K562 (cell line): Measurements from ENCODE around the gene ZNF326. TPM values are rescaled to one million over a fixed set of nuclear protein-coding genes. Genes with fewer than 3 reads are reported as not detected.

Source experiments
- ATAC-seq: fragments of 200-7000 bp; cut with Tn5 transposase; 3 replicates; pipeline ENCODE4 v1.9.1; 2020; ENCODE audit warnings: moderate library complexity
- BruUV-seq: library from RNA; stranded (reverse); fragments of 400-500 nt; replicated peaks from 2 replicates; lab custom pipeline; 2021; lab: Mats Ljungman, UMichigan
- CTCF ChIA-PET: fragments of 300-600 bp; formaldehyde crosslinking; extraction: SDS; loops from one replicate; lab custom pipeline; 2021; ENCODE audit warnings: low intra/inter-chr PET ratio; lab: Yijun Ruan, JAX
- POLR2A ChIA-PET: fragments of 300-600, 350-650 bp; sonication (Branson Sonifier 250); formaldehyde crosslinking; extraction: SDS; loops from one replicate; lab custom pipeline; 2021; ENCODE audit warnings: antibody characterized with exemption, inconsistent platforms; lab: Yijun Ruan, JAX
- DNase-seq, 4 experiments: peaks; one replicate each; pipeline versions ENCODE4 v3.0.0 to v3.0.0-alpha.2; 2011 to 2018; ENCODE audit warnings: low spot score in 3 of 4, mixed read lengths in 3 of 4; ENCODE audit errors: extremely low read depth in 1 of 4
- FAIRE-seq: peaks from 2 replicates; lab custom pipeline; 2011; peaks lifted over from hg19 to GRCh38; lab: Jason Lieb, UNC
- H2AFZ ChIP-seq: 2 replicates; pipeline ENCODE4 v1.6.0; 2011; ENCODE audit warnings: low read depth, low read length, control low read depth, inconsistent platforms
- H3K27ac ChIP-seq: fragments of 200-600 bp; 3 replicates; pipeline ENCODE4 v1.8.0; 2011; ENCODE audit warnings: low read depth, mild to moderate bottlenecking, control low read depth, inconsistent platforms, low read length, moderate library complexity, mixed read lengths; ENCODE audit errors: extremely low read depth
- H3K27me3 ChIP-seq, 2 experiments: fragments of 300-600 bp in 1 of 2; 2 replicates in 1 of 2; 3 replicates in 1 of 2; pipeline versions ENCODE4 v1.6.0 to v1.8.0; 2011; ENCODE audit warnings: inconsistent platforms in 2 of 2, low read length in 2 of 2, mild to moderate bottlenecking in 1 of 2, mixed read lengths in 1 of 2, moderate library complexity in 1 of 2; ENCODE audit not compliant: control insufficient read depth in 2 of 2, insufficient read depth in 2 of 2
- H3K36me3 ChIP-seq: fragments of 300-600 bp; 3 replicates; pipeline ENCODE4 v1.8.0; 2011; ENCODE audit warnings: mild to moderate bottlenecking, low read length, inconsistent platforms; ENCODE audit not compliant: control insufficient read depth, insufficient read depth
- H3K4me1 ChIP-seq, 2 experiments: fragments of 200-600 bp in 1 of 2; replicated peaks in 1 of 2; 2 replicates in 1 of 2; 3 replicates in 1 of 2; pipeline versions ENCODE4 v1.5.1 to v1.8.0; 2011; ENCODE audit warnings: inconsistent platforms in 2 of 2, low read length in 2 of 2, mild to moderate bottlenecking in 1 of 2, mixed read lengths in 1 of 2, moderate library complexity in 1 of 2; ENCODE audit not compliant: control insufficient read depth in 2 of 2, insufficient read depth in 2 of 2
- H3K4me2 ChIP-seq: 2 replicates; pipeline ENCODE4 v1.6.1; 2011; ENCODE audit warnings: low read length, control low read depth, inconsistent platforms, mixed read lengths; ENCODE audit not compliant: insufficient read depth
- H3K4me3 ChIP-seq: fragments of 200-600 bp; sonication (generic), shearing (Covaris generic); 2 replicates; pipeline ENCODE4 v1.5.1; 2016; ENCODE audit warnings: control low read depth, inconsistent platforms
- H3K79me2 ChIP-seq: fragments of 200-600 bp; 3 replicates; pipeline ENCODE4 v1.8.0; 2011; ENCODE audit warnings: low read length, inconsistent platforms; ENCODE audit not compliant: control insufficient read depth, insufficient read depth
- H3K9ac ChIP-seq, 2 experiments: 2 replicates each; pipeline versions ENCODE4 v1.6.0 to v1.6.1; 2011; ENCODE audit warnings: low read depth in 2 of 2, low read length in 2 of 2, control low read depth in 1 of 2, inconsistent platforms in 1 of 2, mild to moderate bottlenecking in 1 of 2, mixed read lengths in 1 of 2; ENCODE audit not compliant: insufficient read depth in 1 of 2
- H3K9me1 ChIP-seq: one replicate; pipeline ENCODE4 v1.6.0; 2011; ENCODE audit warnings: inconsistent platforms, mild to moderate bottlenecking, low read length, moderate library complexity; ENCODE audit not compliant: control insufficient read depth, insufficient read depth
- H3K9me3 ChIP-seq: replicated peaks from 2 replicates; pipeline ENCODE4 v1.5.1; 2011; ENCODE audit warnings: low read depth, low read length, inconsistent platforms; ENCODE audit not compliant: control insufficient read depth, insufficient read depth
- H4K20me1 ChIP-seq: replicated peaks from 2 replicates; pipeline ENCODE4 v1.6.1; 2011; ENCODE audit warnings: low read length, inconsistent platforms, mixed read lengths; ENCODE audit not compliant: control insufficient read depth, insufficient read depth
- CHD7 ChIP-seq: fragments of 200-600 bp; sonication (generic); IDR thresholded peaks from one replicate; pipeline ENCODE4 v1.6.1; 2012; ENCODE audit warnings: mild to moderate bottlenecking, low read depth, low read length, inconsistent platforms
- KDM1A ChIP-seq, 2 experiments: fragments of 450-650 bp; IDR thresholded peaks; 2 replicates each; pipeline ENCODE4 v1.6.1; 2016; ENCODE audit warnings: mild to moderate bottlenecking in 2 of 2
- SNAPC5 ChIP-seq: fragments of 250-450 bp; sonication (Bioruptor Pico); IDR thresholded peaks from 2 replicates; pipeline ENCODE4 v1.8.0; 2021; ENCODE audit warnings: moderate library complexity, mild to moderate bottlenecking, inconsistent platforms
- WGBS: fragments of 100-300 bp; shearing (Covaris generic); methylation state at CpG from one replicate; pipeline ENCODE4 v1.1.6; 2016; ENCODE audit warnings: low coverage, mixed read lengths; ENCODE audit not compliant: insufficient coverage; ENCODE audit errors: missing lambda C conversion rate; 5-methylcytosine and 5-hydroxymethylcytosine counted together
- in situ Hi-C: fragments of 300-500 bp; cut with MboI; formaldehyde crosslinking; loops from 4 replicates; pipeline ENCODE4 v1.15.0; 2018; ENCODE audit warnings: inconsistent platforms, mixed read lengths
- intact Hi-C: fragments of 100-400 bp; cut with micrococcal nuclease; formaldehyde crosslinking; loops from 2 replicates; pipeline ENCODE4 v1.14.2; 2022
- polyA plus RNA-seq, 8 experiments: library from polyadenylated mRNA; depleted of rRNA in 4 of 8; stranded (reverse) in 5 of 8; unstranded in 3 of 8; fragments of >200 nt; fragmentation: Nextera tagmentation in 2 of 8; fragmentation: Illumina TruSeq in 1 of 8; extraction: Ambion mirVana in 2 of 8; extraction: Trizol in 1 of 8; gene quantifications; 2 replicates each; pipeline versions ENCODE4 v1.2.1 to v1.2.3, GENCODE V29; 2011 to 2014; ENCODE audit warnings: inconsistent platforms in 1 of 8, missing spikeins in 1 of 8
- total RNA-seq, 7 experiments: library from RNA; depleted of rRNA in 6 of 7; stranded (reverse); fragments of >200 nt in 6 of 7; fragmentation: Illumina TruSeq in 2 of 7; extraction: Trizol in 2 of 7; gene quantifications; 2 replicates each; pipeline versions ENCODE4 v1.2.1 to v1.2.3, GENCODE V29; 2011 to 2021; ENCODE audit warnings: low replicate concordance in 1 of 7
- TF ChIP-seq, protein P1 (sequence below): IDR thresholded peaks from 3 replicates; pipeline ENCODE4 v1.6.1; 2011; ENCODE audit warnings: borderline replicate concordance, mild to moderate bottlenecking, moderate library complexity; ENCODE audit not compliant: insufficient read length; ENCODE audit errors: extremely low read depth

The ZNF326 gene
- total and polyA plus RNA-seq, 9 of the 15 experiments (the other 6 are each of a cell fraction or from before 2014, with no cell fraction given), result 7.2 to 33.2 (median 20.1) TPM

DNA sequence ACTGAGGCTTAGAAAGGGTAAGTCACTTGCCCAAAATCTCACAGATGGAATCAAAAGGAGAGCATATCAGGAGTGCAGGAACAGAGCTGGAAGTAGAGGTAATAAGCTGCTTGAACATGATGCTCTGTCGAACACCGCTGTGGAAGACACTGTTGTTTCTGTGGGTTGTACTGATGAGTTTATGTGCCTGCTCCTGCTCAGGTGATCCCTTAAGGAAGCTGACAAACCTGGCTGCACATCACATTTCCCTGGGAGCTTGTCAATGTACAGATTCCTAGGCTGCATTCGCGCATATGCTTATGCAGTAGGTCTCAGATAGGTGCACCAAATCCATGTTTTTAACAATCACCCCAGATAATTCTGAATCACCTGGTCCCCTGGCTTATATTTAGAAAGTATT is 79.7 kb downstream of the ZNF326 start:
- Histone ChIP-seq H3K9me3 (no peaks in the 10 kb centered on the region), H3K4me2 (no peak overlapping the region)
- no peak for FAIRE-seq
- TF ChIP-seq CHD7, result no peak
- TF ChIP-seq KDM1A (IDR thresholded peaks at IDR 0.05), result no peak
- TF ChIP-seq SNAPC5 (CRISPR knock-in tag), result no peak
- TF ChIP-seq, protein P1, sequence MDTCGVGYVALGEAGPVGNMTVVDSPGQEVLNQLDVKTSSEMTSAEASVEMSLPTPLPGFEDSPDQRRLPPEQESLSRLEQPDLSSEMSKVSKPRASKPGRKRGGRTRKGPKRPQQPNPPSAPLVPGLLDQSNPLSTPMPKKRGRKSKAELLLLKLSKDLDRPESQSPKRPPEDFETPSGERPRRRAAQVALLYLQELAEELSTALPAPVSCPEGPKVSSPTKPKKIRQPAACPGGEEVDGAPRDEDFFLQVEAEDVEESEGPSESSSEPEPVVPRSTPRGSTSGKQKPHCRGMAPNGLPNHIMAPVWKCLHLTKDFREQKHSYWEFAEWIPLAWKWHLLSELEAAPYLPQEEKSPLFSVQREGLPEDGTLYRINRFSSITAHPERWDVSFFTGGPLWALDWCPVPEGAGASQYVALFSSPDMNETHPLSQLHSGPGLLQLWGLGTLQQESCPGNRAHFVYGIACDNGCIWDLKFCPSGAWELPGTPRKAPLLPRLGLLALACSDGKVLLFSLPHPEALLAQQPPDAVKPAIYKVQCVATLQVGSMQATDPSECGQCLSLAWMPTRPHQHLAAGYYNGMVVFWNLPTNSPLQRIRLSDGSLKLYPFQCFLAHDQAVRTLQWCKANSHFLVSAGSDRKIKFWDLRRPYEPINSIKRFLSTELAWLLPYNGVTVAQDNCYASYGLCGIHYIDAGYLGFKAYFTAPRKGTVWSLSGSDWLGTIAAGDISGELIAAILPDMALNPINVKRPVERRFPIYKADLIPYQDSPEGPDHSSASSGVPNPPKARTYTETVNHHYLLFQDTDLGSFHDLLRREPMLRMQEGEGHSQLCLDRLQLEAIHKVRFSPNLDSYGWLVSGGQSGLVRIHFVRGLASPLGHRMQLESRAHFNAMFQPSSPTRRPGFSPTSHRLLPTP, result no peak

More for the DNA sequence above, 79.7 kb downstream of the ZNF326 start:
- H3K79me2 ChIP-seq, result no peaks in the 10 kb centered on the region
- no TSS peak for BruUV-seq
- no peak overlapping the region for H2AFZ ChIP-seq
- H3K4me1 ChIP-seq, result no peaks in the 10 kb centered on the region
- H3K4me3 ChIP-seq, result no peak overlapping the region
- H4K20me1 ChIP-seq, result no peaks in the 10 kb centered on the region
- in situ Hi-C loops (no loop called here), intact Hi-C loops (no loop called here)
- no peak overlapping the region for H3K27ac ChIP-seq
- H3K9ac ChIP-seq, result no peak overlapping the region
- no peaks in the 10 kb centered on the region for H3K9me1 ChIP-seq
- ChIA-PET POLR2A (no interaction called here), CTCF (no interaction called here)
- WGBS, result 10% methylated on average over 4 of the region's 4 CpGs
- DNase-seq (no peak), ATAC-seq (no peak)
- H3K27me3 ChIP-seq, result peaks cover 4 to 7% of the 10 kb centered on the region in 2 experiments; a peak in 3 of 5 replicates
- no peaks in the 10 kb centered on the region for H3K36me3 ChIP-seq
